Measurements from ENCODE around the gene CPT1A.

The CPT1A gene

GRCh38 chr11:68710409-68710808, 131.3 kb downstream of the CPT1A start:
- DNase-seq (ENCODE audit: low read depth in 2 of 2): no peak

- DNase-seq (ENCODE audit: low read depth in 2 of 2): no peak
Observed at GRCh38 chr11:68709062-68709461, 132.7 kb downstream of the CPT1A start.

- DNase-seq (ENCODE audit: low read depth in 2 of 2): no peak
Observed at GRCh38 chr11:68707527-68707926, 134.2 kb downstream of the CPT1A start.

GRCh38 chr11:68704887-68705286, 136.8 kb downstream of the CPT1A start:
- DNase-seq (ENCODE audit: low read depth in 2 of 2): no peak
